Stimulated activated CD8-positive, alpha-beta memory T cell treated with anti-CD3 and anti-CD28 coated beads, Interleukin-4, amount 100 ng/mL, for 4 hours (primary cell): Measurements from ENCODE around the gene INHA.

Experiments
- DNase-seq, 2 donors: peaks; one replicate each; pipeline ENCODE4 v3.0.0-alpha.2; 2020; ENCODE audit warnings: low read depth in 2 of 2, low spot score in 1 of 2

Gene INHA

GRCh38 chr2:219557791-219558785 lies 14.0 kb upstream of the INHA start:
- DNase-seq, result no peak

- DNase-seq, result no peak
Observed at GRCh38 chr2:219559156-219559915, 12.8 kb upstream of the INHA start.

- no peak for DNase-seq
Observed at GRCh38 chr2:219560037-219560892, 11.8 kb upstream of the INHA start.

GRCh38 chr2:219560893-219561178 lies 11.3 kb upstream of the INHA start:
- no peak for DNase-seq

- DNase-seq, result no peak
Observed at GRCh38 chr2:219561179-219562048, 10.7 kb upstream of the INHA start.

- no peak for DNase-seq
Observed at GRCh38 chr2:219562049-219563020, 9.8 kb upstream of the INHA start.

- no peak for DNase-seq
Observed at GRCh38 chr2:219563271-219563928, 8.7 kb upstream of the INHA start.

GRCh38 chr2:219565130-219566080 lies 6.7 kb upstream of the INHA start:
- no peak for DNase-seq

- no peak for DNase-seq
Observed at GRCh38 chr2:219566640-219567039, 5.5 kb upstream of the INHA start.

- DNase-seq, result no peak
Observed at GRCh38 chr2:219567131-219567530, 5.0 kb upstream of the INHA start.

GRCh38 chr2:219567791-219568361 lies 4.2 kb upstream of the INHA start:
- DNase-seq, result no peak

- DNase-seq, result no peak
Observed at GRCh38 chr2:219569041-219569440, 3.1 kb upstream of the INHA start.

- DNase-seq, result no peak
Observed at GRCh38 chr2:219569635-219570034, 2.5 kb upstream of the INHA start.

- no peak for DNase-seq
Observed at GRCh38 chr2:219570194-219570923, 1.8 kb upstream of the INHA start.

GRCh38 chr2:219570924-219571310 lies 1.2 kb upstream of the INHA start:
- DNase-seq, result no peak
